GM12874 (cell line): ENCODE measurements around the gene AURKA.

Source experiments
- CTCF ChIP-seq: IDR thresholded peaks from 2 replicates; pipeline ENCODE4 v1.5.1; 2011; ENCODE audit warnings: low read depth, mild to moderate bottlenecking, control low read depth, low read length, moderate library complexity; ENCODE audit not compliant: insufficient read depth

The AURKA gene

GRCh38 chr20:56433221-56433879 is 41.3 kb upstream of the AURKA start:
- no peak for TF ChIP-seq CTCF

GRCh38 chr20:56431471-56431870 is 39.5 kb upstream of the AURKA start:
- no peak for TF ChIP-seq CTCF

DNA sequence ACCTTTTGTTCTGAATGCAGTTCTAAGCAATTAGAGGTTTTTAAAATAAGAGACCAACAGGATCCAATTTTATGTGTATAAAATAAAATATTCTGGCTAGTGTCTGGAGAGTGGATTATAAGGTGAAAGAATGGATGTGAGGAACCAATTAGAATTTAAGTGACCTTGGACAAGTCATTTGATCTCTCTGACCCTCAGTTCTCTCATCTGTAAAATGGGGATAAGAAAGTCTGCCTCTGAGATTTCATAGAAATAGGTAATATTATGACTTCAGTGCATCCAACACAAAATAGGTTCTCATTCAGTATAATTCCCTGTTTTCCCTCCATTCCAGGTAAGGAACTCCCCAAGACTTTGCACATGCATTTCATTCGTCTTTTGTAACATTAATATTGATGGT is 38.9 kb upstream of the AURKA start:
- TF ChIP-seq CTCF = no peak

- no peak for TF ChIP-seq CTCF
Observed at GRCh38 chr20:56430461-56430860, 38.4 kb upstream of the AURKA start.

- no peak for TF ChIP-seq CTCF
Observed at GRCh38 chr20:56429941-56430340, 37.9 kb upstream of the AURKA start.

- no peak for TF ChIP-seq CTCF
Observed at GRCh38 chr20:56429502-56429901, 37.5 kb upstream of the AURKA start.

DNA sequence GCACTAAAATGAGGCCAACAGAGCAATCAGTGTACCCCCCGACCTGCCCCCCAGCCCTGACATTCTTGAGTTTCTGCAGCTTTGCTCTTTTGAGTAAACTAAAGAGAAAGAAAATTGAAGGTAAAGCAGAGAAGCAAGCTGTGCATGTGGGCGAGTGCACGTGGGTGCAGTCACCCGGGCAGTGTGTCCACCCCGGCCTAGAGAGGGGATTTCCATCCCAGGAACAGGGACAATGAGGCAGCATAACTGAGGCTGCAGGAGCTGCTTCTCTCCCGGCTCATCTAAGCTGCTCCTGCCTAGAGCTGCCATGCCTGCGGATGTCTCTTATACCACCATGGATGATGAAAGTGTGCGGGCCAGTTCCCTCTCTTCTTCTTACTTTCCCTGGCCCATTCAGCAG is 36.9 kb upstream of the AURKA start:
- TF ChIP-seq CTCF = no peak
